ENCODE measurements around the gene ZMYM3. TPM values are rescaled to one million over a fixed set of nuclear protein-coding genes. Genes with fewer than 3 reads are reported as not detected.

ZMYM3 gene
- total and polyA plus RNA-seq, 12 donors: 23.0 to 77.3 (median 37.9) TPM

GRCh38 chrX:71245159-71245558 is 8.8 kb downstream of the ZMYM3 start:
- DNase-seq: peak in 4 of 7 donors; percentile 27 to 49 (median 32)
- intact Hi-C loops (cut with DNase I): no loop called here
- TF ChIP-seq CTCF (IDR thresholded peaks at IDR 0.05) (no peak), POLR2A (IDR thresholded peaks at IDR 0.05) (no peak)
- Histone ChIP-seq H3K27ac (peak overlapping the region in 1 of 5 donors; percentile 22), H3K36me3 (replicated peaks in 1 of 2) (peaks cover 0 to 94% of the 10 kb centered on the region in 2 donors), H3K9me3 (replicated peaks in 1 of 3) (no peaks in the 10 kb centered on the region), H3K4me1 (replicated peaks in 1 of 2) (no peaks in the 10 kb centered on the region), H3K27me3 (no peaks in the 10 kb centered on the region), H3K4me3 (no peak overlapping the region)
- WGBS, 4 donors: 48 to 60% (median 51%) methylated on average over 1 to 2 of the region's 2 CpGs

GRCh38 chrX:71244359-71245128 is 9.4 kb downstream of the ZMYM3 start:
- intact Hi-C loops (cut with DNase I): no loop called here
- no peaks in the 10 kb centered on the region for H3K27me3 ChIP-seq
- no peak for DNase-seq

GRCh38 chrX:71241301-71241700 is 12.6 kb downstream of the ZMYM3 start:
- Histone ChIP-seq H3K27me3 (no peaks in the 10 kb centered on the region), H3K9me3 (replicated peaks in 1 of 3) (no peaks in the 10 kb centered on the region), H3K36me3 (replicated peaks in 1 of 2) (peaks cover 0 to 57% of the 10 kb centered on the region in 2 donors), H3K4me1 (replicated peaks in 1 of 2) (no peaks in the 10 kb centered on the region), H3K27ac (no peak overlapping the region), H3K4me3 (no peak overlapping the region)
- DNase-seq: no peak
- WGBS, 4 donors: 78 to 79% (median 79%) methylated on average over 5 to 6 of the region's 6 CpGs; no CpG with 5 or more reads in 1 of the 4 donors
- intact Hi-C loops (cut with DNase I): no loop called here
- TF ChIP-seq CTCF (IDR thresholded peaks at IDR 0.05): no peak
- no peak for TF ChIP-seq POLR2A (IDR thresholded peaks at IDR 0.05)

More at GRCh38 chrX:71244359-71245128, 9.4 kb downstream of the ZMYM3 start:
- Histone ChIP-seq H3K9me3 (replicated peaks in 1 of 3) (no peaks in the 10 kb centered on the region), H3K27ac (no peak overlapping the region), H3K36me3 (replicated peaks in 1 of 2) (peaks cover 0 to 89% of the 10 kb centered on the region in 2 donors), H3K4me1 (replicated peaks in 1 of 2) (no peaks in the 10 kb centered on the region), H3K4me3 (no peak overlapping the region)
- WGBS, 4 donors: 83 to 96% (median 89%) methylated on average over 8 to 9 of the region's 9 CpGs
- no peak for TF ChIP-seq POLR2A (IDR thresholded peaks at IDR 0.05)
- no peak for TF ChIP-seq CTCF (IDR thresholded peaks at IDR 0.05)

GRCh38 chrX:71239781-71240180 is 14.2 kb downstream of the ZMYM3 start:
- peaks cover 0 to 43% of the 10 kb centered on the region in 2 donors for H3K36me3 ChIP-seq (replicated peaks in 1 of 2)
- no peak overlapping the region for H3K4me3 ChIP-seq
- DNase-seq: no peak
- no peaks in the 10 kb centered on the region for H3K27me3 ChIP-seq
- H3K9me3 ChIP-seq (replicated peaks in 1 of 3): no peaks in the 10 kb centered on the region
- no peak overlapping the region for H3K27ac ChIP-seq
- intact Hi-C loops (cut with DNase I): no loop called here
- H3K4me1 ChIP-seq (replicated peaks in 1 of 2): no peaks in the 10 kb centered on the region
- TF ChIP-seq CTCF (IDR thresholded peaks at IDR 0.05) (no peak), POLR2A (IDR thresholded peaks at IDR 0.05) (no peak)
- 82 to 97% (median 84%) methylated on average over 3 of the region's 3 CpGs for WGBS, 4 donors

All from adrenal gland (tissue), 12 donors.